Right atrium auricular region (tissue), 2 donors: ENCODE results near the gene PAPSS2. TPM values are rescaled to one million over a fixed set of nuclear protein-coding genes. Genes with fewer than 3 reads are reported as not detected.

Experiments used
- DNase-seq: peaks from one replicate; pipeline ENCODE4 v3.0.0-alpha.2; 2019; ENCODE audit warnings: low spot score
- H3K27ac ChIP-seq, 2 donors: fragments of 200-600 bp; sonication (generic); 1 replicate in 1 of 2; 2 replicates in 1 of 2; pipeline ENCODE4 v1.5.1; 2016 to 2019
- H3K27me3 ChIP-seq, 2 donors: fragments of 200-600 bp; sonication (generic); one replicate each; pipeline versions ENCODE4 v1.5.1 to v1.6.0; 2017 to 2019
- H3K36me3 ChIP-seq: fragments of 200-600 bp; sonication (generic); one replicate; pipeline ENCODE4 v1.5.1; 2016
- H3K4me1 ChIP-seq, 2 donors: fragments of 200-600 bp; sonication (generic); one replicate each; pipeline versions ENCODE4 v1.5.1 to v1.6.0; 2017 to 2019
- H3K4me3 ChIP-seq, 2 donors: fragments of 200-600 bp; sonication (generic); 1 replicate in 1 of 2; 2 replicates in 1 of 2; pipeline ENCODE4 v1.5.1; 2017 to 2019; ENCODE audit warnings: mild to moderate bottlenecking in 1 of 2, moderate library complexity in 1 of 2
- H3K9me3 ChIP-seq, 2 donors: fragments of 200-600 bp; sonication (generic); one replicate each; pipeline ENCODE4 v1.5.1; 2019
- total RNA-seq, 2 donors: library from RNA; depleted of rRNA; stranded (reverse); fragments of >200 nt; gene quantifications; one replicate each; pipeline ENCODE4 v1.1.0, GENCODE V29; 2016
- TF ChIP-seq, protein P1 (sequence below), 2 donors: fragments of 200-600 bp; sonication (generic); IDR thresholded peaks; one replicate each; pipeline ENCODE4 v1.5.1; 2019; ENCODE audit warnings: antibody characterized with exemption in 2 of 2

Gene PAPSS2
- total RNA-seq, 2 donors from 2014 or later, result 13.4 to 26.6 TPM

DNA sequence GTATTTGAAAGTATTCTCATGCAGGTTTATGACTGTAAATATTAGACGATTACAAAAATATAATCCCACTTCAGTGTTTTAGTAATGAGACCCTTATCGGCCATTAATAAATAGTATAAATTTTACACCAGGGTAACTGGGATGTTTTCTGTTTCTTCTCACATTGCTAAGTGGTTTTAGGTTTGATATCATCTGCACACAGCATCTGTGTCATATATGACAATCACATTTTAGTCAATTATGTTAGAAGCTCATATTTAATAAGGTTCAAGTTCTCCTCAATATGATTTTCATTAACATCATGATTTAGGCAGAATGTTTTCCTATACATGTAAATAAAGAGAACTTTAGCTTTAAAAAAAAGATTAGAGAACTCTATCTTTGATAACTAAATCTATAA is 91.6 kb downstream of the PAPSS2 start:
- TF ChIP-seq, protein P1, sequence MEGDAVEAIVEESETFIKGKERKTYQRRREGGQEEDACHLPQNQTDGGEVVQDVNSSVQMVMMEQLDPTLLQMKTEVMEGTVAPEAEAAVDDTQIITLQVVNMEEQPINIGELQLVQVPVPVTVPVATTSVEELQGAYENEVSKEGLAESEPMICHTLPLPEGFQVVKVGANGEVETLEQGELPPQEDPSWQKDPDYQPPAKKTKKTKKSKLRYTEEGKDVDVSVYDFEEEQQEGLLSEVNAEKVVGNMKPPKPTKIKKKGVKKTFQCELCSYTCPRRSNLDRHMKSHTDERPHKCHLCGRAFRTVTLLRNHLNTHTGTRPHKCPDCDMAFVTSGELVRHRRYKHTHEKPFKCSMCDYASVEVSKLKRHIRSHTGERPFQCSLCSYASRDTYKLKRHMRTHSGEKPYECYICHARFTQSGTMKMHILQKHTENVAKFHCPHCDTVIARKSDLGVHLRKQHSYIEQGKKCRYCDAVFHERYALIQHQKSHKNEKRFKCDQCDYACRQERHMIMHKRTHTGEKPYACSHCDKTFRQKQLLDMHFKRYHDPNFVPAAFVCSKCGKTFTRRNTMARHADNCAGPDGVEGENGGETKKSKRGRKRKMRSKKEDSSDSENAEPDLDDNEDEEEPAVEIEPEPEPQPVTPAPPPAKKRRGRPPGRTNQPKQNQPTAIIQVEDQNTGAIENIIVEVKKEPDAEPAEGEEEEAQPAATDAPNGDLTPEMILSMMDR (IDR thresholded peaks at IDR 0.05), result no peak
- H3K4me3 ChIP-seq, result no peak overlapping the region
- no peak for DNase-seq

DNA sequence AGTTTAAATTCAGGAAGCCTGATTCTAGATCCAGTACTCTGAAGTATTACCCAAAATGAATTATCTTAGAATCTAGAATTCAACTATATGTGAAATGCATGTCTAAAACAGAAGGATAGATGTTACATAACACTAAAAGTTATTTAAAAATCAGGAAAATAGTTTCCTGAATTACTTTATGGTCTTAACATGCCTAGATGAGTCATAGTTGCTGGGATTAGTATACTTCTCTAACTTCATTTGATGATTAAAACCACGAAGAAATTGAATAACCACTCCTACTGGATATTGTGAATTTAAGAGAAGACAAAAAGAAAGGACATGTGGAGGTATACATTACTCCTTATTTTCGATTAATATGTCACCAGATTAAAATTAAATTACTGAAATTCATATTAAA is 92.9 kb downstream of the PAPSS2 start:
- TF ChIP-seq, protein P1 (IDR thresholded peaks at IDR 0.05), result no peak
- no peak overlapping the region for H3K4me3 ChIP-seq
- H3K9me3 ChIP-seq, result no peaks in the 10 kb centered on the region
- no peaks in the 10 kb centered on the region for H3K27me3 ChIP-seq
- no peaks in the 10 kb centered on the region for H3K4me1 ChIP-seq
- no peak for DNase-seq
- H3K36me3 ChIP-seq, result peaks cover 30% of the 10 kb centered on the region
- H3K27ac ChIP-seq, result no peak overlapping the region

More for the DNA sequence above, 91.6 kb downstream of the PAPSS2 start:
- Histone ChIP-seq H3K4me1 (no peaks in the 10 kb centered on the region), H3K9me3 (no peaks in the 10 kb centered on the region), H3K36me3 (peaks cover 27% of the 10 kb centered on the region), H3K27ac (no peak overlapping the region), H3K27me3 (no peaks in the 10 kb centered on the region)

DNA sequence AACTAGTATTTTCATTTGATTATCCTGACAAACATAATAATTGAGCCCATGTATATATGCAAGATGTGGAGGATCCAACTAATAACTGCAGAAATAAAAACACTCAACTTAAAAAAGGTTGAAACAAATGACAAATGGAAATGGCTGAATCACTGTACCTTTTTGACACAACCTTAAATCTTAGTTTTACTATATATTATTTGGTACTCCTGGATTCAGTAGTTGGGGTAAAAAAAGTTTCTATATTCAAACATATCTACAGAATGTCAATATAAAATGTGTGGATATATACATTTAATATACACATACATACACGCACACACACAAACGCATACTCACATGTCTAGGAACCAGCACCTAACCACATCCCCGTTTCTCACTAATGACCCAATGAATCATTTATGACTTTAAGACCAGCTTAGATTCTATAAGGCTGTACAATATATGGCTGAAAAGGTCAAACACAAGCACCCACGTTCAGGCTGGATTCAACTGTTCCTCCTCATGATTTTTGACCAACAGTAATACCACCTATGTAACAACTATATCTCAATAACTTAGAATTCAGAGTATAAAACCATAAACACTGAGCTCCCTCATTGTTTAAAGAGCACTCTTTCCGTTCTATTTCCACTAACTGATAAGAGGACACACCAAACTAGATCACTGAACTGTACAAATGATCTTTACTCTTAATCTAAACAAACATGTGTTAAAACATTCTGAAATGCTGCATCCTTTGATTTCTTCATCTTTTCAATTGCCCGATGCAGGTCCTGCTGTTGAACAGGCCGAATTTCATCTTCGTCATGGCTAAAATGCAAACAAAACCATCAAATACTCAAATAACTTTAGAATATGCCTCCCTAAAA is 94.6 kb downstream of the PAPSS2 start:
- Histone ChIP-seq H3K4me3 (no peak overlapping the region), H3K27ac (no peak overlapping the region), H3K36me3 (peaks cover 30% of the 10 kb centered on the region), H3K4me1 (no peaks in the 10 kb centered on the region), H3K27me3 (no peaks in the 10 kb centered on the region), H3K9me3 (no peaks in the 10 kb centered on the region)
- TF ChIP-seq, protein P1 (IDR thresholded peaks at IDR 0.05), result no peak
- no peak for DNase-seq

DNA sequence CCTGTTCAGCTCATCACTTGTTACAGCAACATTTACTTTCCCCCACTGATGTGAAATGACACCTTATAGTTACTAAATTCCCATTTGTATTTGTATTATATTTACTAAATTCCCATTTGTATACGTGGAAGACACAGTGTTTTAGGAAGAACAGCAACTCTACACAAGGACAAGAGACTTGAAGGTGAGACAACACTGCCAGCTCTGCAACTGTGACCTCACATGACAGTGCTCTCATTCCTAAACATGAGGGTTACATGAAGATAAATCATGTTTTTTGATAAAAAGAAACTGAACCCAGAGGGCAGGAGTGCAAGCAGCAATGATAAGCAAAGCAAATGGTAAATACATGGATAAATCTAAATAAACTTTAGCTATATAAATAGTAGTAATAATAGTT is 98.0 kb downstream of the PAPSS2 start:
- Histone ChIP-seq H3K36me3 (peaks cover 23% of the 10 kb centered on the region), H3K4me3 (no peak overlapping the region), H3K27me3 (no peaks in the 10 kb centered on the region), H3K27ac (no peak overlapping the region), H3K4me1 (no peaks in the 10 kb centered on the region), H3K9me3 (no peaks in the 10 kb centered on the region)
- DNase-seq, result no peak
- TF ChIP-seq, protein P1 (IDR thresholded peaks at IDR 0.05), result no peak

DNA sequence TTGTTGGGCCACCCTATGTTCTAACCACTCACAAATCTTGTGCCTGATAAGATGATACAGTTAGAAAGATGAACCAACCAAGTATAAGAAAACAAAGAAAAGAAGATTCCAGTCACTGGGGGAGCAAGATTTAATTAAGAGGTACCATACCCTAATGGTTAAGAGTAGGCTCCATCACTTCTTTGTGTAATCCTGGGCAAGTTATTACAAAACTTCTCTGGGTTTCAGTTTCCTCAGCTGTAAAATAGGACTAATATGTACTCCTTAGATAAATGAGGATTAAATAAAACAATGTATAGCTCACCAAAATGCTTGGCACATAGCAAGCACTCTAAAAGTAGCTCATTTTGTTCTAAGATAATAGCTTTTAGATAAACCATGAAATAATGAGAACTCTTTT is 99.9 kb downstream of the PAPSS2 start:
- no peaks in the 10 kb centered on the region for H3K4me1 ChIP-seq
- no peaks in the 10 kb centered on the region for H3K27me3 ChIP-seq
- no peaks in the 10 kb centered on the region for H3K9me3 ChIP-seq
- DNase-seq, result no peak
- TF ChIP-seq, protein P1 (IDR thresholded peaks at IDR 0.05), result no peak
- no peak overlapping the region for H3K4me3 ChIP-seq
- no peak overlapping the region for H3K27ac ChIP-seq
- peaks cover 19% of the 10 kb centered on the region for H3K36me3 ChIP-seq
